Lower lobe of right lung (tissue), 2 donors: Measurements from ENCODE around the gene ARHGAP22. TPM values are rescaled to one million over a fixed set of nuclear protein-coding genes. Genes with fewer than 3 reads are reported as not detected.

ENCODE experiments used
- ATAC-seq, 2 donors: fragments of 200-7000 bp; cut with Tn5 transposase; one replicate each; pipeline ENCODE4 v1.9.1; 2020 to 2022; ENCODE audit warnings: mild to moderate bottlenecking in 2 of 2, moderate library complexity in 2 of 2
- DNase-seq: peaks from one replicate; pipeline ENCODE4 v3.0.0-alpha.2; 2020
- H3K27ac ChIP-seq: fragments of 200-600 bp; one replicate; pipeline ENCODE4 v1.8.0; 2022
- H3K27me3 ChIP-seq: fragments of 200-600 bp; one replicate; pipeline ENCODE4 v1.8.0; 2022; ENCODE audit warnings: low read depth
- H3K36me3 ChIP-seq: fragments of 200-600 bp; one replicate; pipeline ENCODE4 v1.8.0; 2022; ENCODE audit warnings: mild to moderate bottlenecking
- H3K4me1 ChIP-seq: fragments of 200-600 bp; one replicate; pipeline ENCODE4 v1.8.0; 2022
- H3K4me3 ChIP-seq: fragments of 200-600 bp; one replicate; pipeline ENCODE4 v1.8.0; 2022; ENCODE audit warnings: mild to moderate bottlenecking
- H3K9me3 ChIP-seq: fragments of 200-600 bp; one replicate; pipeline ENCODE4 v1.8.0; 2022
- CTCF ChIP-seq: fragments of 200-600 bp; IDR thresholded peaks from one replicate; pipeline ENCODE4 v1.8.0; 2022; ENCODE audit warnings: antibody characterized with exemption, mild to moderate bottlenecking
- intact Hi-C: fragments of 100-400 bp; cut with DNase I; formaldehyde crosslinking; loops from one replicate; pipeline ENCODE4 v1.11.0; 2022
- total RNA-seq: library from RNA; stranded (reverse); fragmentation: NEBNext Ultra II Directional; extraction: Animal tissue kit (Norgen Biotek cat#: 25700); gene quantifications from one replicate; pipeline ENCODE4 v1.2.1, GENCODE V29; 2021
- donor health status: DM: no; HTN: yes; CAD: no; lungs with severe emphysema.

Gene ARHGAP22
- total RNA-seq, 1 donor from 2014 or later = 9.6 TPM

GRCh38 chr10:48456808-48457761 is 147.8 kb downstream of the ARHGAP22 start:
- no peaks in the 10 kb centered on the region for H3K4me1 ChIP-seq
- no peaks in the 10 kb centered on the region for H3K27me3 ChIP-seq
- no peak overlapping the region for H3K27ac ChIP-seq
- no peaks in the 10 kb centered on the region for H3K9me3 ChIP-seq
- DNase-seq (no peak), ATAC-seq (no peak)
- no peaks in the 10 kb centered on the region for H3K36me3 ChIP-seq
- no peak overlapping the region for H3K4me3 ChIP-seq
- no peak for TF ChIP-seq CTCF
- intact Hi-C loops = no loop called here

GRCh38 chr10:48456361-48456804 is 148.5 kb downstream of the ARHGAP22 start:
- no peaks in the 10 kb centered on the region for H3K4me1 ChIP-seq
- intact Hi-C loops = no loop called here
- H3K27ac ChIP-seq = no peak overlapping the region
- H3K36me3 ChIP-seq = no peaks in the 10 kb centered on the region
- peak; percentile 79 for DNase-seq
- peak; percentile 36 to 61 for ATAC-seq
- no peaks in the 10 kb centered on the region for H3K27me3 ChIP-seq
- H3K4me3 ChIP-seq = no peak overlapping the region
- TF ChIP-seq CTCF = no peak
- H3K9me3 ChIP-seq = no peaks in the 10 kb centered on the region

- no peaks in the 10 kb centered on the region for H3K4me1 ChIP-seq
- no peak for TF ChIP-seq CTCF
- H3K27me3 ChIP-seq = no peaks in the 10 kb centered on the region
- no peak overlapping the region for H3K27ac ChIP-seq
- intact Hi-C loops = no loop called here
- ATAC-seq = no peak
- H3K4me3 ChIP-seq = no peak overlapping the region
- H3K36me3 ChIP-seq = no peaks in the 10 kb centered on the region
- no peak for DNase-seq
- no peaks in the 10 kb centered on the region for H3K9me3 ChIP-seq
These were observed 149.3 kb downstream of the ARHGAP22 start for GRCh38 chr10:48455392-48456151.

- Histone ChIP-seq H3K4me1 (no peaks in the 10 kb centered on the region), H3K4me3 (no peak overlapping the region), H3K9me3 (no peaks in the 10 kb centered on the region), H3K27me3 (no peaks in the 10 kb centered on the region), H3K36me3 (no peaks in the 10 kb centered on the region), H3K27ac (no peak overlapping the region)
- DNase-seq (no peak), ATAC-seq (no peak)
- intact Hi-C loops = no loop called here
- TF ChIP-seq CTCF = no peak
These were observed 149.8 kb downstream of the ARHGAP22 start for GRCh38 chr10:48455055-48455391.

GRCh38 chr10:48454302-48455054 is 150.4 kb downstream of the ARHGAP22 start:
- no peak for TF ChIP-seq CTCF
- Histone ChIP-seq H3K4me1 (no peaks in the 10 kb centered on the region), H3K36me3 (no peaks in the 10 kb centered on the region), H3K27me3 (no peaks in the 10 kb centered on the region), H3K27ac (no peak overlapping the region), H3K4me3 (no peak overlapping the region), H3K9me3 (no peaks in the 10 kb centered on the region)
- DNase-seq = no peak
- ATAC-seq = peak; percentile 19 to 57
- intact Hi-C loops = no loop called here
